GM11168 (cell line): ENCODE data around the gene MYF5.

Experiments used
- in situ Hi-C: fragments of 300-500 bp; cut with MboI; formaldehyde crosslinking; loops from one replicate; pipeline ENCODE4 v1.12.0; 2022; ENCODE audit warnings: low sequenced_read_pairs; ENCODE audit not compliant: unreplicated experiment

Gene MYF5

GRCh38 chr12:80756875-80757274, 40.2 kb downstream of the MYF5 start:
- in situ Hi-C loops: no loop called here

- in situ Hi-C loops: no loop called here
These were observed 45.1 kb downstream of the MYF5 start for GRCh38 chr12:80761838-80762237.

GRCh38 chr12:80763874-80764273, 47.2 kb downstream of the MYF5 start:
- in situ Hi-C loops: no loop called here

- in situ Hi-C loops: no loop called here
These were observed 49.5 kb downstream of the MYF5 start for GRCh38 chr12:80766210-80766609.

GRCh38 chr12:80766897-80767296, 50.2 kb downstream of the MYF5 start:
- in situ Hi-C loops: no loop called here
